Upper lobe of left lung (tissue), 4 donors: ENCODE data around the gene AOAH.

Experiments used
- POLR2A ChIP-seq, 4 donors: fragments of 450-650 bp; IDR thresholded peaks; one replicate each; pipeline ENCODE4 v1.5.1; 2016 to 2017; ENCODE audit warnings: antibody characterized with exemption in 4 of 4, mild to moderate bottlenecking in 2 of 4
- TF ChIP-seq, protein P1 (sequence below), 6 experiments: fragments of 450-650 bp in 4 of 6; fragments of 200-600 bp in 2 of 6; sonication (generic) in 2 of 6; IDR thresholded peaks; one replicate each; pipeline ENCODE4 v1.5.1; 2016 to 2019; ENCODE audit warnings: antibody characterized with exemption in 6 of 6

DNA sequence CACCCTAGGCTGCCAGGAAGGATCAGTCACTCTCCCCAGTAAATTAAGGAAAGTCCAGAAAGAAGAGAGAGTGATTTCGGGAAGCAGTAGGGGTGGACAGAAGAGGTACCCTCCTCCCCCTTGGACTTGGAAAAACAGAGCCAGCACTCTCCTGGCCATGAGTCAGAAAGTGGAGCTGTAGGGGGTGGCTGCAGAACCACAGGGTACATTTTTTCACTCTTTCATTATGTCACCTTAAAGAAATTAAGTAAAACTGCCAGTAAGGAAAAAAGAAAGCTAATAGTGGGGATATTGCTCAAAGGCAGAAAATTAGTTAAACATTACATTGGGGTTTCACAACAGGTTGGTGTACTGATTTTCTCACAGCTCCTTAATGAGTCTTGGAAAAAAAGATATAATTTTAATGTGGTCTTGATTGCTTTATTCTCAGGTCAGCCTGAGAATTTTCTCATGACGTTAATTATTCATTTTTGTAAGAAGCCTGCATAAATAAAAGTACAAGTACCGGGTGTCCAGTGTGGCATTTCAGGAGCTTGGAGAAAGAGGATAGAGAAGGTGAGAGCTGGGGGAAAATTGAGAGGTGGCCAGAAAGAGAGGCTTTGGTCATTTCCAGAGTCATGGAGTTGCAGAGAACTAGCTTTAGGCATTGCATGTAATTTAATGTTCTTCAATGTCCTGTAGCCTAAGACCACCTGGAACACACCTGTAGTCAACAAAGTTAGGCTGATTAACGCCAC, 23.2 kb upstream of the AOAH start:
- TF ChIP-seq, protein P1, sequence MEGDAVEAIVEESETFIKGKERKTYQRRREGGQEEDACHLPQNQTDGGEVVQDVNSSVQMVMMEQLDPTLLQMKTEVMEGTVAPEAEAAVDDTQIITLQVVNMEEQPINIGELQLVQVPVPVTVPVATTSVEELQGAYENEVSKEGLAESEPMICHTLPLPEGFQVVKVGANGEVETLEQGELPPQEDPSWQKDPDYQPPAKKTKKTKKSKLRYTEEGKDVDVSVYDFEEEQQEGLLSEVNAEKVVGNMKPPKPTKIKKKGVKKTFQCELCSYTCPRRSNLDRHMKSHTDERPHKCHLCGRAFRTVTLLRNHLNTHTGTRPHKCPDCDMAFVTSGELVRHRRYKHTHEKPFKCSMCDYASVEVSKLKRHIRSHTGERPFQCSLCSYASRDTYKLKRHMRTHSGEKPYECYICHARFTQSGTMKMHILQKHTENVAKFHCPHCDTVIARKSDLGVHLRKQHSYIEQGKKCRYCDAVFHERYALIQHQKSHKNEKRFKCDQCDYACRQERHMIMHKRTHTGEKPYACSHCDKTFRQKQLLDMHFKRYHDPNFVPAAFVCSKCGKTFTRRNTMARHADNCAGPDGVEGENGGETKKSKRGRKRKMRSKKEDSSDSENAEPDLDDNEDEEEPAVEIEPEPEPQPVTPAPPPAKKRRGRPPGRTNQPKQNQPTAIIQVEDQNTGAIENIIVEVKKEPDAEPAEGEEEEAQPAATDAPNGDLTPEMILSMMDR (IDR thresholded peaks at IDR 0.05), result no peak
- no peak for TF ChIP-seq POLR2A (IDR thresholded peaks at IDR 0.05)
